B cell (primary cell): ENCODE results near the gene KATNAL1. TPM values are rescaled to one million over a fixed set of nuclear protein-coding genes. Genes with fewer than 3 reads are reported as not detected.

ENCODE experiments used
- ATAC-seq: fragments of 200-7000 bp; cut with Tn5 transposase; one replicate; pipeline ENCODE4 v1.10.0; 2021; ENCODE audit warnings: low read depth, mild to moderate bottlenecking, moderate number of reproducible peaks, moderate library complexity
- CTCF ChIA-PET: fragments of 350-600 bp; sonication (Branson Sonifier 250); formaldehyde crosslinking; loops from one replicate; lab custom pipeline; 2021; ENCODE audit warnings: antibody characterized with exemption, inconsistent platforms; lab: Charles Lee
- POLR2A ChIA-PET: fragments of 350-600 bp; sonication (Branson Sonifier 250); formaldehyde crosslinking; loops from one replicate; lab custom pipeline; 2021; ENCODE audit warnings: antibody characterized with exemption; lab: Charles Lee
- DNase-seq: peaks from one replicate; pipeline ENCODE4 v3.0.0; 2013
- H2AFZ ChIP-seq: 2 replicates; pipeline ENCODE4 v1.6.1; 2012; ENCODE audit warnings: mild to moderate bottlenecking, low read depth, low read length; ENCODE audit not compliant: insufficient read depth, poor library complexity, severe bottlenecking
- H3K27ac ChIP-seq, 2 donors: 1 replicate in 1 of 2; 2 replicates in 1 of 2; pipeline ENCODE4 v1.5.1; 2012 to 2013; ENCODE audit warnings: low read length in 2 of 2, mild to moderate bottlenecking in 2 of 2, moderate library complexity in 1 of 2
- H3K27me3 ChIP-seq, 4 experiments: fragments of 200-600 bp in 1 of 4; sonication (generic) in 1 of 4; replicated peaks in 1 of 4; 1 replicate in 2 of 4; 2 replicates in 2 of 4; pipeline versions ENCODE4 v1.6.1 to v1.7.0; 2013 to 2016; ENCODE audit warnings: low read length in 3 of 4, mild to moderate bottlenecking in 2 of 4, mixed read lengths in 1 of 4, moderate library complexity in 1 of 4; ENCODE audit not compliant: insufficient read depth in 4 of 4, control insufficient read depth in 3 of 4; ENCODE audit errors: control extremely low read depth in 1 of 4
- H3K36me3 ChIP-seq, 2 experiments: replicated peaks in 1 of 2; 1 replicate in 1 of 2; 2 replicates in 1 of 2; pipeline versions ENCODE4 v1.6.1 to v1.7.1; 2013; ENCODE audit warnings: low read length in 1 of 2; ENCODE audit not compliant: insufficient read depth in 2 of 2, control insufficient read depth in 1 of 2; ENCODE audit errors: control extremely low read depth in 1 of 2, extremely low read depth in 1 of 2
- H3K4me1 ChIP-seq, 2 donors: fragments of 200-600 bp in 1 of 2; sonication (generic) in 1 of 2; 1 replicate in 1 of 2; 2 replicates in 1 of 2; pipeline versions ENCODE4 v1.5.1 to v1.6.1; 2013 to 2017; ENCODE audit warnings: low read length in 2 of 2; ENCODE audit not compliant: control insufficient read depth in 2 of 2, insufficient read depth in 2 of 2
- H3K4me2 ChIP-seq: replicated peaks from 2 replicates; pipeline ENCODE3; 2012; ENCODE audit warnings: mild to moderate bottlenecking, low read depth, low read length; ENCODE audit not compliant: poor library complexity, severe bottlenecking
- H3K4me3 ChIP-seq, 5 experiments: fragments of 200-600 bp in 1 of 5; sonication (generic) in 1 of 5; 1 replicate in 3 of 5; 2 replicates in 2 of 5; pipeline versions ENCODE4 v1.5.1 to v1.7.0; 2011 to 2016; ENCODE audit warnings: low read length in 4 of 5, mild to moderate bottlenecking in 4 of 5, low read depth in 2 of 5, control low read depth in 1 of 5, moderate library complexity in 1 of 5; ENCODE audit not compliant: insufficient read depth in 1 of 5; ENCODE audit errors: control extremely low read depth in 1 of 5, extremely low read depth in 1 of 5
- H3K79me2 ChIP-seq: fragments of 200-600 bp; sonication (generic); one replicate; pipeline ENCODE4 v1.6.0; 2016; ENCODE audit warnings: low read length; ENCODE audit not compliant: control insufficient read depth, insufficient read depth
- H3K9ac ChIP-seq: fragments of 200-600 bp; sonication (generic); 2 replicates; pipeline ENCODE4 v1.6.1; 2017; ENCODE audit warnings: mild to moderate bottlenecking, low read length, moderate library complexity
- H3K9me3 ChIP-seq, 3 donors: one replicate each; pipeline versions ENCODE4 v1.6.1 to v1.7.1; 2013; ENCODE audit warnings: low read length in 2 of 3; ENCODE audit not compliant: control insufficient read depth in 2 of 3, insufficient read depth in 1 of 3; ENCODE audit errors: control extremely low read depth in 1 of 3
- H4K20me1 ChIP-seq: 2 replicates; pipeline ENCODE4 v1.6.0; 2012; ENCODE audit warnings: mild to moderate bottlenecking, low read length; ENCODE audit not compliant: insufficient read depth, control insufficient read depth, poor library complexity, severe bottlenecking
- H3K27ac Mint-ChIP-seq: one replicate; pipeline ENCODE4 v1.8.0; 2021; ENCODE audit warnings: mixed read lengths
- H3K27me3 Mint-ChIP-seq: one replicate; pipeline ENCODE4 v1.8.0; 2021; ENCODE audit warnings: mixed read lengths
- H3K4me1 Mint-ChIP-seq: one replicate; pipeline ENCODE4 v1.8.0; 2021; ENCODE audit warnings: mixed read lengths
- H3K4me3 Mint-ChIP-seq: one replicate; pipeline ENCODE4 v1.8.0; 2021; ENCODE audit warnings: mixed read lengths
- H3K9me3 Mint-ChIP-seq: one replicate; pipeline ENCODE4 v1.8.0; 2022; ENCODE audit warnings: mixed read lengths; ENCODE audit not compliant: insufficient read depth
- CTCF ChIP-seq: fragments of 200-600 bp; IDR thresholded peaks from one replicate; pipeline ENCODE4 v1.8.0; 2022; ENCODE audit warnings: antibody characterized with exemption, mild to moderate bottlenecking
- EZH2 ChIP-seq: IDR thresholded peaks from 2 replicates; pipeline ENCODE4 v1.6.1; 2012; ENCODE audit warnings: borderline replicate concordance, low read depth, mild to moderate bottlenecking, moderate library complexity, low read length; ENCODE audit not compliant: insufficient read depth, poor library complexity, severe bottlenecking
- whole genome bisulfite sequencing: methylation state at CpG from one replicate; pipeline ENCODE4 v1.1.5; 2013; ENCODE audit warnings: missing lambda C conversion rate; ENCODE audit not compliant: insufficient coverage; 5-methylcytosine and 5-hydroxymethylcytosine counted together
- intact Hi-C: fragments of 100-400 bp; cut with micrococcal nuclease; formaldehyde crosslinking; loops from one replicate; pipeline ENCODE4 v1.10.0; 2022
- polyA plus RNA-seq: library from polyadenylated mRNA; depleted of rRNA; stranded (reverse); fragments of >200 nt; gene quantifications from 2 replicates; pipeline ENCODE4 v1.2.3, GENCODE V29; 2012
- total RNA-seq, 2 donors: library from RNA; stranded (reverse); fragments of 120-200 nt in 1 of 2; gene quantifications; 1 replicate in 1 of 2; 2 replicates in 1 of 2; pipeline versions ENCODE4 v1.2.3 to v1.2.4, GENCODE V29; 2013 to 2022

The KATNAL1 gene
- total and polyA plus RNA-seq, 2 donors (not counting 1 experiment from before 2014, with no cell fraction given): 2.7 to 21.9 TPM

GRCh38 chr13:30186634-30187415 is 120.5 kb downstream of the KATNAL1 start:
- WGBS: 83% methylated on average over 9 of the region's 10 CpGs
- intact Hi-C loops: no loop called here
- H3K4me1 ChIP-seq: no peaks in the 10 kb centered on the region
- no peaks in the 10 kb centered on the region for H3K79me2 ChIP-seq
- Mint-ChIP-seq H3K4me1 (no peaks in the 10 kb centered on the region), H3K9me3 (peaks cover 3% of the 10 kb centered on the region), H3K4me3 (no peak overlapping the region), H3K27ac (no peak overlapping the region), H3K27me3 (no peaks in the 10 kb centered on the region)
- H4K20me1 ChIP-seq: no peaks in the 10 kb centered on the region
- DNase-seq: no peak
- no peak overlapping the region for H2AFZ ChIP-seq
- H3K4me3 ChIP-seq: no peak overlapping the region
- H3K9me3 ChIP-seq: no peaks in the 10 kb centered on the region
- no peaks in the 10 kb centered on the region for H3K36me3 ChIP-seq
- POLR2A ChIA-PET: no interaction called here
- no peak for TF ChIP-seq EZH2
- TF ChIP-seq CTCF: no peak
- H3K4me2 ChIP-seq: no peak overlapping the region
- no peaks in the 10 kb centered on the region for H3K27me3 ChIP-seq
- H3K9ac ChIP-seq: no peak overlapping the region
- no peak overlapping the region for H3K27ac ChIP-seq
- CTCF ChIA-PET: no interaction called here
- ATAC-seq: no peak

GRCh38 chr13:30181888-30182651 is 125.3 kb downstream of the KATNAL1 start:
- Histone ChIP-seq H4K20me1 (no peaks in the 10 kb centered on the region), H3K9ac (no peak overlapping the region), H3K27ac (no peak overlapping the region), H3K79me2 (no peaks in the 10 kb centered on the region), H3K4me3 (no peak overlapping the region), H3K9me3 (no peaks in the 10 kb centered on the region), H3K4me2 (no peak overlapping the region), H3K27me3 (no peaks in the 10 kb centered on the region), H3K36me3 (no peaks in the 10 kb centered on the region), H2AFZ (no peak overlapping the region), H3K4me1 (no peaks in the 10 kb centered on the region)
- TF ChIP-seq EZH2 (no peak), CTCF (no peak)
- Mint-ChIP-seq H3K9me3 (peaks cover 3% of the 10 kb centered on the region), H3K27ac (no peak overlapping the region), H3K27me3 (no peaks in the 10 kb centered on the region), H3K4me1 (no peaks in the 10 kb centered on the region), H3K4me3 (no peak overlapping the region)
- ATAC-seq (no peak), DNase-seq (no peak)
- 98% methylated on average over 7 of the region's 13 CpGs for WGBS
- ChIA-PET CTCF (no interaction called here), POLR2A (no interaction called here)
- intact Hi-C loops: no loop called here
